ENCODE results near the gene PEX11B.
"Not testable (repeated sequence)": the region's sequence is repeated elsewhere in the genome, so short reads cannot be mapped to it uniquely, and the experiment has no call there.

The PEX11B gene

GRCh38 chr1:145944532-145944931 is 26.0 kb upstream of the PEX11B start:
- H3K4me3 ChIP-seq (ENCODE audit: low read length) = no peak overlapping the region
- H3K4me1 ChIP-seq (ENCODE audit: control insufficient read depth, insufficient read depth, low read length) = no peaks in the 10 kb centered on the region
- no peaks in the 10 kb centered on the region for H3K27me3 ChIP-seq (ENCODE audit: control insufficient read depth, insufficient read depth, low read length)
- H3K9me3 ChIP-seq (ENCODE audit: control insufficient read depth, low read length) = no peaks in the 10 kb centered on the region
- no peak overlapping the region for H3K9ac ChIP-seq (ENCODE audit: low read length)
- H3K36me3 ChIP-seq (ENCODE audit: control insufficient read depth, insufficient read depth, low read length) = no peaks in the 10 kb centered on the region

- no peak overlapping the region for H3K4me3 ChIP-seq (ENCODE audit: low read length)
- no peaks in the 10 kb centered on the region for H3K27me3 ChIP-seq (ENCODE audit: control insufficient read depth, insufficient read depth, low read length)
- H3K9me3 ChIP-seq (ENCODE audit: control insufficient read depth, low read length) = no peaks in the 10 kb centered on the region
- no peak overlapping the region for H3K9ac ChIP-seq (ENCODE audit: low read length)
- no peaks in the 10 kb centered on the region for H3K4me1 ChIP-seq (ENCODE audit: control insufficient read depth, insufficient read depth, low read length)
- no peaks in the 10 kb centered on the region for H3K36me3 ChIP-seq (ENCODE audit: control insufficient read depth, insufficient read depth, low read length)
These were observed 24.4 kb upstream of the PEX11B start for GRCh38 chr1:145942871-145943270.

- no peaks in the 10 kb centered on the region for H3K27me3 ChIP-seq (ENCODE audit: control insufficient read depth, insufficient read depth, low read length)
- no peaks in the 10 kb centered on the region for H3K36me3 ChIP-seq (ENCODE audit: control insufficient read depth, insufficient read depth, low read length)
- H3K4me1 ChIP-seq (ENCODE audit: control insufficient read depth, insufficient read depth, low read length) = no peaks in the 10 kb centered on the region
- H3K9me3 ChIP-seq (ENCODE audit: control insufficient read depth, low read length) = no peaks in the 10 kb centered on the region
- no peak overlapping the region for H3K4me3 ChIP-seq (ENCODE audit: low read length)
- no peak overlapping the region for H3K9ac ChIP-seq (ENCODE audit: low read length)
These were observed 23.9 kb upstream of the PEX11B start for GRCh38 chr1:145942405-145942804.

GRCh38 chr1:145937436-145937835 is 18.9 kb upstream of the PEX11B start:
- H3K9me3 ChIP-seq (ENCODE audit: control insufficient read depth, low read length) = no peaks in the 10 kb centered on the region
- no peaks in the 10 kb centered on the region for H3K36me3 ChIP-seq (ENCODE audit: control insufficient read depth, insufficient read depth, low read length)

GRCh38 chr1:145936247-145936646 is 17.7 kb upstream of the PEX11B start:
- Histone ChIP-seq H3K9ac (ENCODE audit: low read length) (no peak overlapping the region), H3K36me3 (ENCODE audit: control insufficient read depth, insufficient read depth, low read length) (no peaks in the 10 kb centered on the region), H3K27me3 (ENCODE audit: control insufficient read depth, insufficient read depth, low read length) (no peaks in the 10 kb centered on the region), H3K9me3 (ENCODE audit: control insufficient read depth, low read length) (no peaks in the 10 kb centered on the region), H3K4me3 (ENCODE audit: low read length) (no peak overlapping the region), H3K4me1 (ENCODE audit: control insufficient read depth, insufficient read depth, low read length) (peaks cover 25% of the 10 kb centered on the region)

More at GRCh38 chr1:145937436-145937835, 18.9 kb upstream of the PEX11B start:
- Histone ChIP-seq H3K9ac (ENCODE audit: low read length) (no peak overlapping the region), H3K4me1 (ENCODE audit: control insufficient read depth, insufficient read depth, low read length) (peaks cover 19% of the 10 kb centered on the region), H3K4me3 (ENCODE audit: low read length) (no peak overlapping the region), H3K27me3 (ENCODE audit: control insufficient read depth, insufficient read depth, low read length) (no peaks in the 10 kb centered on the region)

- no peak overlapping the region for H3K9ac ChIP-seq (ENCODE audit: low read length)
- H3K9me3 ChIP-seq (ENCODE audit: control insufficient read depth, low read length) = no peaks in the 10 kb centered on the region
- no peaks in the 10 kb centered on the region for H3K27me3 ChIP-seq (ENCODE audit: control insufficient read depth, insufficient read depth, low read length)
- no peaks in the 10 kb centered on the region for H3K36me3 ChIP-seq (ENCODE audit: control insufficient read depth, insufficient read depth, low read length)
- H3K4me3 ChIP-seq (ENCODE audit: low read length) = no peak overlapping the region
- peaks cover 25% of the 10 kb centered on the region for H3K4me1 ChIP-seq (ENCODE audit: control insufficient read depth, insufficient read depth, low read length)
These were observed 17.2 kb upstream of the PEX11B start for GRCh38 chr1:145935708-145936107.

- H3K4me3 ChIP-seq (ENCODE audit: low read length) = peak overlapping the region; percentile 19
- not testable (repeated sequence) for H3K27me3 ChIP-seq (ENCODE audit: control insufficient read depth, insufficient read depth, low read length); H3K9me3 ChIP-seq (ENCODE audit: control insufficient read depth, low read length); H3K36me3 ChIP-seq (ENCODE audit: control insufficient read depth, insufficient read depth, low read length)
- peaks cover 25% of the 10 kb centered on the region for H3K4me1 ChIP-seq (ENCODE audit: control insufficient read depth, insufficient read depth, low read length)
- H3K9ac ChIP-seq (ENCODE audit: low read length) = peak overlapping the region; percentile 23
These were observed 14.0 kb upstream of the PEX11B start for GRCh38 chr1:145932522-145933009.

- Histone ChIP-seq H3K9me3 (ENCODE audit: control insufficient read depth, low read length) (no peaks in the 10 kb centered on the region), H3K9ac (ENCODE audit: low read length) (peak overlapping the region; percentile 100), H3K36me3 (ENCODE audit: control insufficient read depth, insufficient read depth, low read length) (no peaks in the 10 kb centered on the region), H3K4me1 (ENCODE audit: control insufficient read depth, insufficient read depth, low read length) (peaks cover 15% of the 10 kb centered on the region), H3K4me3 (ENCODE audit: low read length) (peak overlapping the region; percentile 92), H3K27me3 (ENCODE audit: control insufficient read depth, insufficient read depth, low read length) (no peaks in the 10 kb centered on the region)
These were observed 9.6 kb upstream of the PEX11B start for GRCh38 chr1:145927916-145928643.

GRCh38 chr1:145927063-145927886 is 8.8 kb upstream of the PEX11B start, which contains the start of gene RBM8A:
RBM8A (minus strand) TSS chr1:145927484; CDS start chr1:145927426, 58 bp downstream.
- no peaks in the 10 kb centered on the region for H3K27me3 ChIP-seq (ENCODE audit: control insufficient read depth, insufficient read depth, low read length)
- peak within 1 kb of the TSS; percentile 100 for H3K9ac ChIP-seq (ENCODE audit: low read length)
- H3K36me3 ChIP-seq (ENCODE audit: control insufficient read depth, insufficient read depth, low read length) = no peaks in the 10 kb centered on the region
- no peaks in the 10 kb centered on the region for H3K9me3 ChIP-seq (ENCODE audit: control insufficient read depth, low read length)
- H3K4me1 ChIP-seq (ENCODE audit: control insufficient read depth, insufficient read depth, low read length) = peaks cover 15% of the 10 kb centered on the region
- peak within 1 kb of the TSS; percentile 92 for H3K4me3 ChIP-seq (ENCODE audit: low read length)

- Histone ChIP-seq H3K4me3 (ENCODE audit: low read length) (peak overlapping the region; percentile 92), H3K9ac (ENCODE audit: low read length) (peak overlapping the region; percentile 100), H3K27me3 (ENCODE audit: control insufficient read depth, insufficient read depth, low read length) (no peaks in the 10 kb centered on the region), H3K9me3 (ENCODE audit: control insufficient read depth, low read length) (no peaks in the 10 kb centered on the region), H3K36me3 (ENCODE audit: control insufficient read depth, insufficient read depth, low read length) (no peaks in the 10 kb centered on the region), H3K4me1 (ENCODE audit: control insufficient read depth, insufficient read depth, low read length) (peaks cover 9% of the 10 kb centered on the region)
These were observed 8.2 kb upstream of the PEX11B start for GRCh38 chr1:145926686-145927062.

GRCh38 chr1:145922266-145922665 is 3.7 kb upstream of the PEX11B start:
- Histone ChIP-seq H3K9ac (ENCODE audit: low read length) (no peak overlapping the region), H3K9me3 (ENCODE audit: control insufficient read depth, low read length) (no peaks in the 10 kb centered on the region), H3K27me3 (ENCODE audit: control insufficient read depth, insufficient read depth, low read length) (no peaks in the 10 kb centered on the region), H3K4me1 (ENCODE audit: control insufficient read depth, insufficient read depth, low read length) (peaks cover 17% of the 10 kb centered on the region), H3K4me3 (ENCODE audit: low read length) (no peak overlapping the region), H3K36me3 (ENCODE audit: control insufficient read depth, insufficient read depth, low read length) (no peaks in the 10 kb centered on the region)

- not testable (repeated sequence) for H3K4me3 ChIP-seq (ENCODE audit: low read length); H3K27me3 ChIP-seq (ENCODE audit: control insufficient read depth, insufficient read depth, low read length); H3K9ac ChIP-seq (ENCODE audit: low read length); H3K9me3 ChIP-seq (ENCODE audit: control insufficient read depth, low read length); H3K36me3 ChIP-seq (ENCODE audit: control insufficient read depth, insufficient read depth, low read length)
- peaks cover 12% of the 10 kb centered on the region for H3K4me1 ChIP-seq (ENCODE audit: control insufficient read depth, insufficient read depth, low read length)
These were observed 1.8 kb upstream of the PEX11B start for GRCh38 chr1:145920297-145920696.
